ENCODE measurements around the gene SBF2. TPM values are rescaled to one million over a fixed set of nuclear protein-coding genes. Genes with fewer than 3 reads are reported as not detected.
"Not testable (repeated sequence)": the region's sequence is repeated elsewhere in the genome, so short reads cannot be mapped to it uniquely, and the experiment has no call there.

SBF2 gene
- total RNA-seq, 1 donor from 2014 or later, result 12.0 TPM

DNA sequence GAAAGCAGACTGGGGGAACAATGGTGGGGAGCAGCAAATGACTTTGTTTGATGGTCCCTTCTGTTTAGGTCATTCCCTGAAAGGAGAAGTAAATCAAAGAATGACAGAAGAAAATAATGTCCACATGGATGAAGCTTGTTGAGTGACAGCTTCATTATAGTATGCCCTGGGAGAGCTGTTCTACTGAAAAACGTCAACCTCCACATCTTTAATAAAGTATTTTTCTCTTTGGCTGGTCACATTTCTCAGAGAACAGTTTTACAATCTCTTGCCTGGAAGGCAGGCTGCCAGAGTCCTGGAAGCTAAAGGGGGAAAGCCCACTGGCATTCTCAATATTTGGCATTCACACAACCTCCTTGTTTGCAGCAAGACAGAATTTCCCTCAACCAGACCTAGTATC, 342.2 kb downstream of the SBF2 start:
- no peaks in the 10 kb centered on the region for H3K9me3 Mint-ChIP-seq
- peaks cover 6% of the 10 kb centered on the region for H3K4me1 Mint-ChIP-seq
- DNase-seq (no peak), ATAC-seq (ENCODE audit: low read depth) (no peak)
- ChIA-PET POLR2A (no interaction called here), CTCF (no interaction called here)
- no peak for TF ChIP-seq CTCF (IDR thresholded peaks at IDR 0.05)
- intact Hi-C loops (cut with micrococcal nuclease), result no loop called here
- H3K27ac Mint-ChIP-seq, result no peak overlapping the region
- H3K36me3 Mint-ChIP-seq (ENCODE audit: low read depth), result no peaks in the 10 kb centered on the region
- no peaks in the 10 kb centered on the region for H3K27me3 Mint-ChIP-seq
- no peak overlapping the region for H3K4me3 Mint-ChIP-seq

- TF ChIP-seq CTCF (IDR thresholded peaks at IDR 0.05), result no peak
- POLR2A ChIA-PET, result no interaction called here
- H3K4me3 Mint-ChIP-seq, result no peak overlapping the region
These were observed 343.6 kb downstream of the SBF2 start for GRCh38 chr11:9950462-9950861.

DNA sequence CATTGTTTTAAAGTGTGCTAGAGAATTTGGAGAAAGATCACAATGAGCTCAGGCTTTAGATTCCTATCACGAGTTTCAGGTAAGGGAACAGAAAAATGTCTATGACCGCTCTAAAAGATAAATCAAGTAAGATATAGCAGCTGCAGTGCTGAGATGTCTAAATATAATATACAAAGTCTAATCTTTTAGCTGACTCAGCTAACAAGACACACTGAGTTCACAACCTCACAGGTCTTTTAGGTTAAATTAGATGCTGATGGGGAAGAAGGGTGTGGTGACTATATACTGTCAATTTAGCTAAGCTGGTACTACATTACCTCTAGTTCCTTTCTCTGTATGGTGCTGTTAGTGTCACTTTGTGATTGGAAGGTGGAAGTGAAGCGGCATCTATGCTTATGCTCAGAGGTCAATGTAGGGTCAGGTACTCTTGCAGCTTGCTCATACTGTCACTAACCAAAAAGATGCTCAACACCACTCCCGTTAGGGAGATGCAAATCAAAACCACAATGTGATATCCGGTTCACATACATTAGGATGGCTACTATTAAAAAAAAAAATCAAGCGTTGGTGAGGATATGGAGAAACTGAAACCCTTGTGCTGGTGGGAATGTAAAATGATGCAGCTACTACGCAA, 346.7 kb downstream of the SBF2 start:
- intact Hi-C loops (cut with micrococcal nuclease), result no loop called here
- H3K27me3 Mint-ChIP-seq, result no peaks in the 10 kb centered on the region
- CTCF ChIA-PET, result no interaction called here
- H3K27ac Mint-ChIP-seq, result no peak overlapping the region
- POLR2A ChIA-PET, result interaction anchor here (1.0 kb wide), 1 partner anchor 487 kb away, joined by 3 read pairs; the partner anchor contains the start of gene ZNF143
- ATAC-seq (ENCODE audit: low read depth), result peak; percentile 65
- DNase-seq, result no peak
- H3K4me3 Mint-ChIP-seq, result no peak overlapping the region
- H3K9me3 Mint-ChIP-seq, result peaks cover 5% of the 10 kb centered on the region
- H3K4me1 Mint-ChIP-seq, result peaks cover 6% of the 10 kb centered on the region
- no peak for TF ChIP-seq CTCF (IDR thresholded peaks at IDR 0.05)
- H3K36me3 Mint-ChIP-seq (ENCODE audit: low read depth), result peaks cover 5% of the 10 kb centered on the region

More at GRCh38 chr11:9950462-9950861, 343.6 kb downstream of the SBF2 start:
- peaks cover under 1% of the 10 kb centered on the region for H3K36me3 Mint-ChIP-seq (ENCODE audit: low read depth)
- DNase-seq, result no peak
- intact Hi-C loops (cut with micrococcal nuclease), result no loop called here
- H3K27ac Mint-ChIP-seq, result no peak overlapping the region
- ATAC-seq (ENCODE audit: low read depth), result no peak
- CTCF ChIA-PET, result no interaction called here
- no peaks in the 10 kb centered on the region for H3K27me3 Mint-ChIP-seq
- peaks cover 6% of the 10 kb centered on the region for H3K4me1 Mint-ChIP-seq
- H3K9me3 Mint-ChIP-seq, result no peaks in the 10 kb centered on the region

GRCh38 chr11:9945680-9946079, 348.3 kb downstream of the SBF2 start:
- ATAC-seq (ENCODE audit: low read depth); H3K27ac Mint-ChIP-seq; H3K9me3 Mint-ChIP-seq; DNase-seq; H3K27me3 Mint-ChIP-seq; intact Hi-C loops (cut with micrococcal nuclease); POLR2A ChIA-PET; H3K4me3 Mint-ChIP-seq; CTCF ChIA-PET; H3K4me1 Mint-ChIP-seq; H3K36me3 Mint-ChIP-seq (ENCODE audit: low read depth): not testable (repeated sequence)

DNA sequence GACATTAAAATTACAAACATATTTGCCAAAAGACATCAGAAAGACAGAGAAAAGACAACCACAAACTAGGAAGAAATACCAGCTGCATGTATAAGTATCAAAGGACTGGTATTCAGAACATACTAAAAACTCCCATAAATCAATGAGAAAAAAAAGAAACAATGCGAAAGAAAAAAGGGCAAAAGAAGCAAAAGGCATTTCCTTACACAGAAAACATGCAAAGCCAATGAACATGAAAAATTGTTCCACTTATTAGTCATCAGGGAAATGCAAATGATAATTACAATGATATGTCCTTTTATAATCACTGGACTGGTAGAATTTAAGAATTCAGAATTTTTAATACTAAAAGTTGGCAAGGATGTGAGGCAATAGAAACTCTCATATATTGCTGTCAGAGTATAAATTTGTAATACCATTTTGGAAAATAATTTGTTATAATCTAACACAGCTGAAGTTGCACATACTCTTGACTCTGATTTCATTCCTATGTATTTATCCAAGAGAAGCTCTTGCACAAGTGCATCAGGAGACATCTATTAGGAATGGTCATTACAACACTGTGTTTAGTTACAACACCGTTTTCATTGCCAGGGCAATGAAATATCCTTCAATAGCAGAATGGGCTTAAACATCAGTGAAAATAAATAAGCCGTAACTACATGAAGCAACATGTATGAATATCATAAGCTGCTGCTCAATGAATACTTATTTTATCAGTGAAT, 350.5 kb downstream of the SBF2 start:
- CTCF ChIA-PET, result no interaction called here
- H3K27me3 Mint-ChIP-seq, result no peaks in the 10 kb centered on the region
- POLR2A ChIA-PET, result no interaction called here
- peaks cover 5% of the 10 kb centered on the region for H3K36me3 Mint-ChIP-seq (ENCODE audit: low read depth)
- no peak overlapping the region for H3K4me3 Mint-ChIP-seq
- H3K27ac Mint-ChIP-seq, result no peak overlapping the region
- H3K9me3 Mint-ChIP-seq, result peaks cover 5% of the 10 kb centered on the region
- ATAC-seq (ENCODE audit: low read depth), result no peak
- DNase-seq, result no peak
- TF ChIP-seq CTCF (IDR thresholded peaks at IDR 0.05), result no peak
- peaks cover 6% of the 10 kb centered on the region for H3K4me1 Mint-ChIP-seq
- intact Hi-C loops (cut with micrococcal nuclease), result no loop called here
